HG03575 (cell line): Measurements from ENCODE around the gene BCAP29.
"Not testable (repeated sequence)": the region's sequence is repeated elsewhere in the genome, so short reads cannot be mapped to it uniquely, and the experiment has no call there.

Source experiments
- ATAC-seq: cut with Tn5 transposase; IDR thresholded peaks from one replicate; pipeline ENCODE4 v1.9.1; 2021; ENCODE audit not compliant: unreplicated experiment, insufficient number of reproducible peaks, low FRiP score; ENCODE audit errors: extremely low read depth

BCAP29 gene

DNA sequence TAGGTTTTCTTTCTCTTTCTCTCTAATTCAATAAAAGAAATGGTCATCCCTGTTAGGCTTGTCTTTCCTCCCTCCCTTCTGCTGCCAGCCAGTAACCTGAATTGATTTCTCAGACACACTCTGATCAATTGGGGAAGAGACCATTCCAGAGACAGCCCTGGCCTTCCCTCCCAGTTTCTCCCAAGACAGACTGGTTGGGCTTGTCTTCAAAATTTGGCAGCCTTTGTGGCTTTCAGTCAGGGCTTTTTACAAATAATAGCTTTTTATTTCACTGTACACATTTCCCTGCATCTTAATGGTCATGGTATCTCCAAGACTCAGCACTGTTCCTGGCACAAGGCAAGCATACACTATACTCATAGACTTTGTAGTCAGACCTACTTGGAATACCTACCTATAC, 33.9 kb downstream of the BCAP29 start:
- ATAC-seq, result no peak

GRCh38 chr7:107614425-107614824, 34.4 kb downstream of the BCAP29 start:
- no peak for ATAC-seq

DNA sequence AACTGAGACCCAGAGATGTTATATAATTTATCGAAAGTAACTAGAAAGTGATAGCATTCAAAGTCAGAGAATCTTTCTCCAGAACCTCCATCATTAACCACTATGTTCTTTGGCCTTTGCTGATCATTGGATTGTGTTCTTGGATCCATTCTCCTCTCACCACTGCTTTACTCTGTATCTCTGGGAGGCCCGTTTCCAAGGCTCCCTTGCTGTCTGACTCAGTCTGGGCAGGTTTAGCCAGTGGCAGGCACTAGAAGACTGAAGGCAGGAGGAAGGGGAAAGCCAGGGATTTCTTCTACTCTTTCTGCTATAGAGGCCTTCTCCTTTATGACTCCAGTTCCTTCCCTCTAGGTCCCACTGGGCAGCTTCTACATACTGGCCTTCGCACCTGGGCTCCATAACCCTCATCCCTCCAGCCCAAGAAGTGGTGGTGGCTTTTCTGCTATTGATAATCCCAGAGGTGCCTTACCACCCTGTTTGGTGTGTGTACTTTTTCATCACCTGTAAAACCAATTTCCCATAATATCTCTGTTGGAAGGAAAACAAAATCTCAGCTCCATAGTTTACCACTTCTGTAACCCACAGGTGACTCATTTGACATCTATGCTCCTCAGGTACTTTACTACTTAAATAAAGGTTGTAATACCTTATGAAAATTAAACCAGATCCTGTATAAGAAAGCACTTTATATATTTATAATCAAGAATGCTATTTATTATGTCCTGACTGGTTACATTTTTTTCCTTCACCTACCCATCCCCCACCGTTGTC, 36.0 kb downstream of the BCAP29 start:
- ATAC-seq, result no peak

DNA sequence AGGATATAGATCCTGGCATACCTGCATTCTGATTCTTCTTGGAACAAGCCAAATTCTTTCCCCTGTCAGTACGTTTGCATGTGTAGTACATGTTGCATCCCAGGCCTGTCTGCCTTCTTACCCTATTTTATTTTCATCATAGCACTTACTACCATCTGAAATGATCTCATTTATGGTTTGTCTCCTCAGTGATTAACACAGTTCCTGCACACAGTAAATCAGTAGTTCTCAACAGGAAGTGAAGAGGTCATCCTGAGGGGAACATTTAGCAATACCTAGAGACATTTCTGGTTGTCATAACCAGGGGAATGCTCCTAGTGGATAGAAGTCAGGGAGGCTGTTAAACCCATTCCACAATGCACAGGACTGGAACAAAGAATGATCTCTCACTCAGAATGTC, 42.4 kb downstream of the BCAP29 start:
- ATAC-seq, result no peak

DNA sequence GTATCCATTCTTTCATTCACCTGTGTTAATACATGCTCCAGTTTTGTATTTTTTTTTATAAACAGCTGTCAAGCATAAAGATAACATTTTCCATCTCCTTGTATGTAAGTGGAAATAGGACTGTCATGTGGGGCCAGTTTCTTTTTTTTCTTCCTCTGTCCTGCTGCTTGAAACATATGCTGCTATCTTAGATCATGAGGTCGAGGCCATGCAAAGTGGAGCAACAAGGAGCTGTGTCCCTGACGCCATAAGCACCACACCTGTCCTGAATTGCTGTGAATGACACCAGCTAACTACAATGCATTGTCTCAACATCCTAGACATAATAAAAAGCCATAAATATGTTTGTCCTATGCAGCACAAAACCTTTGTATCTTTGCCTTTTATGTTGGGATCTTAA, 42.8 kb downstream of the BCAP29 start:
- ATAC-seq, result no peak

DNA sequence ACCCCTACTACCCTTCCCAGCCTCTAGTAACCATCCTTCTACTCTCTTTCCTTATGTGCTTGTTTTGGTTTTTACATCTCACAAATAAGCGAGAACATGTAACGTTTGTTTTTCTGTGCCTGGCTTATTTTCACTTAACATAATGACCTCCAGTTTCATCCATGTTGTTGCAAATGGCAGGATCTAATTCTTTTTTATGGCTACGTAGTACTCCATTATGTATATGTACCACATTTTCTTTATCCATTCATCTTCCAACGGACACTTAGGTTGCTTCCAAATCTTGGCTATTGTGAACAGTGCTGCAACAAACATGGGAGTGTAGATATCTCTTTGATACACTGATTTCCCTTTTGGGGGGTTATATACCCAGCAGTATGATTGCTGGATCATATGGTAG, 47.0 kb downstream of the BCAP29 start:
- no peak for ATAC-seq

- ATAC-seq, result no peak
Measured at GRCh38 chr7:107628461-107629064, 48.5 kb downstream of the BCAP29 start.

GRCh38 chr7:107630342-107630741, 50.3 kb downstream of the BCAP29 start:
- ATAC-seq, result no peak

GRCh38 chr7:107631588-107632491, 51.8 kb downstream of the BCAP29 start:
- no peak for ATAC-seq

DNA sequence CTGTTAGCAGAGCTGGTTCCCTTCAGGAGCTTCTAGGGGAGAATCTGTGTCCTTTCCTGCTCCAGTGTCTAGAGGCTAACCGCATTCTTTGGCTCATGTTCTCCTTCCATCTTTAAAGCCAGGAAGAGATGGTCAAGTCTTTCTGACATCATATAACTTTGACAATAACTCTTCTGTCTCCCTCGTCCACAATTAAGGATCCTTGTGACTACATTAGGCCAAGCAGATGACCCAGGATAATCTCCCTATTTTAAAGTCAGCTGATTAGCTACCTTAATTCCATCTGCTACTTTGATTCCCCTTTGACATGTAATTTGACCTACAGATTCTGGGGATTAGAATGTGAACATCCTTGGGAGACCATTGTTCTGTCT, 52.4 kb downstream of the BCAP29 start:
- ATAC-seq, result no peak

DNA sequence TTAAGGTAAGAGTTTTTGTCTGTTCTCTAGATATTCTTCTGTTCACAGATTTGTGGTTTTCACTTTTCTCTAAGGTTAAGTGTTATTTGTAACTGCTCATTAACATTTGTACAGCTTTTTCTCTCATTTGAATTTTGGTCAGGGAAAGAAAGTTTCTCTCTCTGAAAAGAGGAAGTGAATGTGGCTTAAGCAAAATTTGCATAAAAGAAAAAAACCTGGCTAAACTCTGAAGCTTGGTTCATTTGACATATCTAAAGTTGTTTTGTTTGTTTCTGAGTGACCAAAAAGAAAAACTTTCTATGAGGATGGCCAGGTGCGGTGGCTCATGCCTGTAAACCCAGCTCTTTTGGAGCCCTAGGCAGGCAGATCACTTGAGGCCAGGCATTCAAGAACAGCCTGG, 58.5 kb downstream of the BCAP29 start:
- peak; percentile 91 for ATAC-seq

GRCh38 chr7:107639070-107639469, 59.0 kb downstream of the BCAP29 start:
- not testable (repeated sequence) for ATAC-seq

- no peak for ATAC-seq
Measured at GRCh38 chr7:107641676-107642075, 61.6 kb downstream of the BCAP29 start.

- no peak for ATAC-seq
Measured at GRCh38 chr7:107642501-107642900, 62.5 kb downstream of the BCAP29 start.

- ATAC-seq, result no peak
Measured at GRCh38 chr7:107643407-107643806, 63.4 kb downstream of the BCAP29 start.

- ATAC-seq, result no peak
Measured at GRCh38 chr7:107643938-107644308, 63.9 kb downstream of the BCAP29 start.

- ATAC-seq, result no peak
Measured at GRCh38 chr7:107644309-107644974, 64.4 kb downstream of the BCAP29 start.

- ATAC-seq, result no peak
Measured at GRCh38 chr7:107652642-107653041, 72.6 kb downstream of the BCAP29 start.

- no peak for ATAC-seq
Measured at GRCh38 chr7:107658467-107658866, 78.4 kb downstream of the BCAP29 start.
